Stimulated activated CD8-positive, alpha-beta memory T cell treated with anti-CD3 and anti-CD28 coated beads, Interleukin-2, amount 100 ng/mL, for 1 hour (primary cell): ENCODE data around the gene CDK16.
"Not testable (repeated sequence)": the region's sequence is repeated elsewhere in the genome, so short reads cannot be mapped to it uniquely, and the experiment has no call there.

Source experiments
- DNase-seq, 2 donors: peaks; one replicate each; pipeline ENCODE4 v3.0.0-alpha.2; 2020; ENCODE audit warnings: low read depth in 2 of 2

Gene CDK16

DNA sequence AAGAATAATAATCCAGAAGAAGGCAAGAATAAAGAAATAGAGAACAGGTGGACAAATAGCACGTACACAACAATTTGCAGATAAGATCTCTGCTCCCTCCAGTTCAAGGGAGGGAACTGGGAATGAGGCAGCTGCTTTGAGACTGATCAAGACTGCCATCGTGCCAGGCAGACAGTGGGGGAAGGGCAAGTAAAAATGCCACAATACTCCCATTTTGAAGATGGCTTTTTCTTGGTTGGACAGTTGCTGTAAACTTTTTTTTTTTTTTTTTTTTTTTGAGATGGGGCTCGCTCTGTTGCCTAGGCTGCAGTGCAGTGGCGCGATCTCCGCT lies 31.5 kb downstream of the CDK16 start:
- DNase-seq, result no peak

DNA sequence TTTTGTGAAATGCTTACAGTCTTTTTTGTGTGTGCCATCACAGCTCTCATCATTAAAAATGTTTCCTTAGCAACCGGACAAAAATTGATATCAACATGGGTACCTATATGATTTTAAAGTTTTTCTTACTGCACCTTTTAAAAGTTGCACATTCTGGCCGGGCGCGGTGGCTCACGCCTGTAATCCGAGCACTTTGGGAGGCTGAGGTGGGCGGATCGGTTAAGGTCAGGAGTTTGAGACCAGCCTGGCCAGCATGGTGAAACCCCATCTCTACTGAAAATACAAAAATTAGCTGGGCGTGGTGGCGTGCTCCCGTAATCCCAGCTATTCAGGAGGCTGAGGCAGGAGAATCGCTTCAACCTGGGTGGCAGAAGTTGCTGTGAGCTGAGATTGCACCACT lies 39.1 kb downstream of the CDK16 start:
- DNase-seq, result not testable (repeated sequence)

DNA sequence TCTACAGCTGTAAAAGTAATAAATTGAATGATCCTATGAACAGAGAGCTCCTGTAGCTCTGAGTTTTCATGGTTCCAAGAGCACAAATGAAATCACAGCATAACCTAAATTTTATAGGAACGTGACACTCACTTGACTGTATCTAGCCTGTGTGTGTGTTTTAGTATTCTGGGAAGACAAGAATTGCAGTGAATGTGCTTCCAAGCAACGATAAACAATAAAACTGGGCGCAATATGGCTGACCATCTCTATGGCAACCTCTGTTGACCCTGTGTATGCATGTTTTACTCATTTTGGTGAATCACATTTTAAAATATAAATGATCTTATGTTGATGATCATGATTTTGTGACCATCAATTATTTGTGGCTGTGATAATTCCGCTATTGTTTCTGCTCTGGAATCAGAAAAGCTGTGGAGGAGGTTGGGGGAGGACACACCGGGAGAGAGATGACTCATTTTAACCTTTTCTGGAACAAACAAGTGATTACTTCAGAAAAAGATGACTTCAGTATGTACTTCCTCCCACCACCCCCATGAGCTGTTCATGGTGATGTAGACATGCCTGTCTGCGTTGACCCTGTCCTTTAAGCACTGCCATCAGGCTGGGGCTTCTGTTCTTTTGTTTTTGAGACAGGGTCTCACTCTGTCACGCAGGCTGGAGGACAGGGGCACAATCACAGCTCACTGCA lies 46.1 kb downstream of the CDK16 start:
- DNase-seq, result no peak

DNA sequence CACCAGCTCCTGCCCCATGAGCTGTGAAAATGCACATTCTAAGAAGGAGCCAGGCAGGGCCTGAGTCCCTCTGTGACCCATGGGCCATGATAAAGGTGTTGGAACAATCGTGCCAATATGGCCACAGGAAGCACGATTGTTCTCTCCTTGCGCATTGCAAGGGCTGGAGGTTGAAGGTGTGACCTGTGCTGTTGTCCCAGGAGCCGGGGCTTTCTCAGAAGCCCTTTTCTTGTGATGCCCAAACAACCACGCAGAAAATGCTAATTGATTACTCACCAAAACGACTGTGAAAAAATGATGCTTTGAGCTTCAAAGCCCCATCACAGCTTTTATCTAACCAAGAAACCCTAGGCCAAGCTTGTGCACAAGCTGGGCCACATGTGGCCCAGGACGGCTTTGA lies 48.2 kb downstream of the CDK16 start:
- DNase-seq, result no peak

DNA sequence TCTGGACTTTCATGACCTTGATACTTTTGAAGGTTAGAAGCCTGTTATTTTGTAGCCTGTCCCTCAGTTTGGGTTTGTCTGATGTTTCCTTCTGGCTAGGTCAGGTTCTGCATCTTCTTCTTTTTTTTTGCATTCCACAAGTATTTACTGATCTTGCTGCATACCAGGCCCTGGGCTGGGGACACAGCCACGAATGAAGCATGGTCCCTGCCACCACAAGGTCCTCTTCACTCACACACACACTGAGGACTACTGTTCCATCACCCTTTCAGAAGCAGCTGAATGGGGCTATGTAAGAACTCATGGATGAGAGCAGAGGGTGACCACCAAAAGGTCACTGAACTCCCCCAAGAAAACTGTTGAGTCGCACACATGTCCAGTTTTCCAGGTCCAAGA lies 53.5 kb downstream of the CDK16 start:
- no peak for DNase-seq

DNA sequence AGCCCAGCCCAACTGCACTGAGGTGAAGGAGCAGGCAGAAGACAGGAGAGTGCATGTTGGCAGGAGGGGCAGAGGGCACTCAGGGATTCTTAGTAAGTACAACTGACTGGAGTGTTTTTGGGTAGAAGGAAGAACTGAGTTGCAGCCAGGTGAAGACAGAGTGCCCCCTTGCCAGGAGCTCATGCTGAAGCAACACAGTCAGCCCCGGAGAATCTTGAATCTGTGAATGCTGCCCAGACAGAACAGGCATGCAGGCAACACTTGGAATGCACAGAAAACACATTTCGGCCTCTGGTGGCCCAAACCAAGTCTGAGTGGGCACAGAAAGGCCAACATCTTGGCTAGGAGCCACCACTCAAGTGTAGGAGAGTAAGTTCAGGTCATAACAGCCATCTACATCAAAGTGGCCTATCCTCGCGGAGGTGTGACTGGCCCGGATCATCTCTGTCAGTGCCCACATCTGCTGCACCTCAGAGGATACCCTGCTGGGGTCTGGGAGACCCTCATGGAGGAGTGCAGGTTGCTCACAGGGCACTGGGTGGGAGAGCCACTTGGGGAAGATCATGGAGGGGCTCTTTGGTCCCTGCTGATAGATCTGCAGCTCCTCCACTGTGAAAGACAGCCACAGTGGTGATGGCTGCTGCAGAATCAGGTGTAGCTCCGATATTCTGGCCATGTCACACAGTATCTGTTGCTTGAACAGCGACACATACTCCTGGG lies 54.7 kb downstream of the CDK16 start:
- DNase-seq, result no peak

DNA sequence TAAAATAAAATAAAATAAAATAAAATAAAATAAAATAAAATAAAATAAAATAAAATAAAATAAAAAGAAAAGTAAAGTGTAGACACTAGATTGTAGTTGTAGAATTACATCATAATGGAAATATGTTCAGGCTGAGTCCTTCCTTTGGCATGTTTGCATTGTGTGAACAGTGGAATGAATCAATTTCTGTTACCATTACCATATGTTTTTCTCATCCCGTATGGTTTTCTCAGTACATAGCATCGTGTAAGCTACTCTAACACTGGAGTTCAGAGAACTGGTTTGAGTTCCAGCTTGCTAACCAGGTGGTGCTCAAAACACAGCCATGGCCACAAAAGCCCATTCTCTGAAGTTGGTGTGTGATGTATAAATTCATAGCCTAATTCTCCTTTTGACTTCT lies 60.2 kb downstream of the CDK16 start:
- no peak for DNase-seq
